Stimulated activated CD8-positive, alpha-beta memory T cell treated with anti-CD3 and anti-CD28 coated beads, Interleukin-12 subunit alpha, Interleukin-12 subunit beta, amount 100 ng/mL, for 1 hour (primary cell): Measurements from ENCODE around the gene GUCY2D.

Source experiments
- DNase-seq: peaks from one replicate; pipeline ENCODE4 v3.0.0-alpha.2; 2020; ENCODE audit warnings: low read depth

The GUCY2D gene

GRCh38 chr17:7992924-7993323, 9.5 kb upstream of the GUCY2D start:
- DNase-seq: no peak

GRCh38 chr17:7993972-7994589, 8.3 kb upstream of the GUCY2D start:
- DNase-seq: no peak

GRCh38 chr17:7995724-7996123, 6.7 kb upstream of the GUCY2D start:
- DNase-seq: no peak

DNA sequence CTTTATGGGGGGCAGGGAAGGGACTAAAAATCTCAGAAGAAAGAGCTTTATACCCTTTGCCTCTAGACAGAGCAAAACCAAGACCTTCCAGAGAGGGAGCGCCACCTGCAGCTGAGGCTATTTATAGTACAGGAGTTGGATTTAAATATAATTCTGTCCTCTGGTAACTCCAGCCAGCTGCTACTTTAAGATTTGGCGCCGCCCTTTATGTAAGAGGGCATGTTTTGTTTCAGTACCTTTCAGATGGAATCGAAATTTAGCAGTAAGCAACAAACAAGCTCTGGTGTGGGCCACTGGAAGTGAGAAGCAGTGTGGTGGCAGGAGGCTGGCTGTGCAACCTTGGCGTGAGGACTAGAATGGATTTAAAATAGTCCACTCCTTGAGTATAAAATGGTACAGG, 5.2 kb upstream of the GUCY2D start:
- no peak for DNase-seq

DNA sequence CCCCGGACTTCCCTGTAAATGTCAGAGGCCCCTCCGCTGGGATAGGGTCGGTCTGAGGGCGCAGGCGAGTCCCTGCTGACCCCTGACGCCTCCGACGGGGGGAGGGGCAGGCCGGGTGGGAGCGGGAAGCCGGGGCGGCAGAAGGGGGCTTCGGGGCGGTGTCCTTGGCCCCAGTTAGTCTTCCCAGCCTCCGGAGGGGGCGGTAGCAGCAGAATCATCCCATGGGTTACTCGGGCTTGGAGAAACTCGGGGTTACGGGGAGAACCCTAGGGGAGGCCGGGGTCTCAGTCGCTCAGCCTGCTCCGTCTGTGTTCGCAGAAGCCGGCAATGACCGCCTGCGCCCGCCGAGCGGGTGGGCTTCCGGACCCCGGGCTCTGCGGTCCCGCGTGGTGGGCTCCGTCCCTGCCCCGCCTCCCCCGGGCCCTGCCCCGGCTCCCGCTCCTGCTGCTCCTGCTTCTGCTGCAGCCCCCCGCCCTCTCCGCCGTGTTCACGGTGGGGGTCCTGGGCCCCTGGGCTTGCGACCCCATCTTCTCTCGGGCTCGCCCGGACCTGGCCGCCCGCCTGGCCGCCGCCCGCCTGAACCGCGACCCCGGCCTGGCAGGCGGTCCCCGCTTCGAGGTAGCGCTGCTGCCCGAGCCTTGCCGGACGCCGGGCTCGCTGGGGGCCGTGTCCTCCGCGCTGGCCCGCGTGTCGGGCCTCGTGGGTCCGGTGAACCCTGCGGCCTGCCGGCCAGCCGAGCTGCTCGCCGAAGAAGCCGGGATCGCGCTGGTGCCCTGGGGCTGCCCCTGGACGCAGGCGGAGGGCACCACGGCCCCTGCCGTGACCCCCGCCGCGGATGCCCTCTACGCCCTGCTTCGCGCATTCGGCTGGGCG, 542 bp downstream of the GUCY2D start:
- no peak for DNase-seq

- no peak for DNase-seq
Observed at GRCh38 chr17:8003594-8004181, 1.3 kb downstream of the GUCY2D start.

DNA sequence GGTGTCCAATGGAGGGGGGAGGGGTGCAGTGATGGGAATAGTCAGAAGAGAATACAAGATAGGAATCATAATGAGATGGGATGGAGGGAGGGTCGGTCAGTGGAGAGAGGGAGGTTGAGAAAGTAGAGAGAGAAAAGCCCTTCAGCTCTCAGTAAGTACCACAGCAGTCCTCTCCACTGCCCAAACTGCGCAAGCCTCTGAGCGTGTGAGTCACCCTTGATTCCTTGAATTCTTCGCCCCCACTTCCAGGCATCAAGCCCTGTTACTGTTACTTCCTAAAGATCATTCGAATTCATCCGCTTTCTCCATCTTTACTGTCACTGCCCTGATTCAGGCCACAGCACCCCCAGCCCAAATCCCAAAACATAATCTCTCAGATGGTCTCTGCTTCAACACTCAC, 2.5 kb downstream of the GUCY2D start:
- no peak for DNase-seq

- no peak for DNase-seq
Observed at GRCh38 chr17:8005357-8005756, 2.9 kb downstream of the GUCY2D start.

GRCh38 chr17:8005967-8006730, 3.7 kb downstream of the GUCY2D start:
- DNase-seq: no peak

GRCh38 chr17:8006836-8007680, 4.6 kb downstream of the GUCY2D start:
- no peak for DNase-seq

DNA sequence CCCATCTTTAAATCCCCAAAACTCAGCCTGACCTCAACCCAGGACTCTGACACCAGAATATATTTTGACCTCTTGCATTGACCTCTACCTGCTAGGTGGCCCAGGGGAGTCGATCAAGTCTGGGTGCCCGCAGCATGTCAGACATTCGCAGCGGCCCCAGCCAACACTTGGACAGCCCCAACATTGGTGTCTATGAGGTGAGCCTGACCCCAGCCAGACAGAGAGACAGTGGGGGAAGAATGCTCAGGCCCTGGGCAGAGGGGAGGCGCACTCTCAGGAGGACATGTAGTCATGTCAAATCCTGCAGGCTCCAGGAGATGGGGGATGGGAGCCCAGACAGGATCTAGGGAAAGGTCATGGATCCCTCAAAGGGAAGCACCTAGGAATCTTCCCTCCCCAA, 5.4 kb downstream of the GUCY2D start:
- DNase-seq: no peak

DNA sequence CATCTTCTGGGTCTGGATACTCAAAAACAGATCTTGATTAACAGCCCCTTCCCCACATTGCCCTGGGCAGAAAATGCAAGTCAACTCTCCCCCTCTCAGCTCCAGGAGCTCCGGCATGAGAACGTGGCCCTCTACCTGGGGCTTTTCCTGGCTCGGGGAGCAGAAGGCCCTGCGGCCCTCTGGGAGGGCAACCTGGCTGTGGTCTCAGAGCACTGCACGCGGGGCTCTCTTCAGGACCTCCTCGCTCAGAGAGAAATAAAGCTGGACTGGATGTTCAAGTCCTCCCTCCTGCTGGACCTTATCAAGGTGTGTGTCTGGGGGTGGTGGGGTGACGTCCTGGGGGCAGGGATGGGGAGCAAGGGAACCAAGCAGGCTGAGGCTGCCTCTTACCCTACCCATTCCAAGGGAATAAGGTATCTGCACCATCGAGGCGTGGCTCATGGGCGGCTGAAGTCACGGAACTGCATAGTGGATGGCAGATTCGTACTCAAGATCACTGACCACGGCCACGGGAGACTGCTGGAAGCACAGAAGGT, 9.7 kb downstream of the GUCY2D start:
- DNase-seq: no peak

- no peak for DNase-seq
Observed at GRCh38 chr17:8012996-8013640, 10.7 kb downstream of the GUCY2D start.

- no peak for DNase-seq
Observed at GRCh38 chr17:8013731-8014557, 11.5 kb downstream of the GUCY2D start.

DNA sequence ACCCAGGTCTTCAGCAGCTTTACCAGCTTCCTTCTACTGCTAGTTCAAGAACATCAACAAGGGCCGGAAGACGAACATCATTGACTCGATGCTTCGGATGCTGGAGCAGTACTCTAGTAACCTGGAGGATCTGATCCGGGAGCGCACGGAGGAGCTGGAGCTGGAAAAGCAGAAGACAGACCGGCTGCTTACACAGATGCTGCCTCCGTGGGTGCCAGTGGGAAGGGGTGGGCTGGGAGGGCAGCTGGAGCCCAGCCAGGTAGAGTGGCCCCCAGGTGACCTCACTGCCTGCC, 12.1 kb downstream of the GUCY2D start:
- no peak for DNase-seq

- no peak for DNase-seq
Observed at GRCh38 chr17:8015236-8015956, 13.0 kb downstream of the GUCY2D start.

DNA sequence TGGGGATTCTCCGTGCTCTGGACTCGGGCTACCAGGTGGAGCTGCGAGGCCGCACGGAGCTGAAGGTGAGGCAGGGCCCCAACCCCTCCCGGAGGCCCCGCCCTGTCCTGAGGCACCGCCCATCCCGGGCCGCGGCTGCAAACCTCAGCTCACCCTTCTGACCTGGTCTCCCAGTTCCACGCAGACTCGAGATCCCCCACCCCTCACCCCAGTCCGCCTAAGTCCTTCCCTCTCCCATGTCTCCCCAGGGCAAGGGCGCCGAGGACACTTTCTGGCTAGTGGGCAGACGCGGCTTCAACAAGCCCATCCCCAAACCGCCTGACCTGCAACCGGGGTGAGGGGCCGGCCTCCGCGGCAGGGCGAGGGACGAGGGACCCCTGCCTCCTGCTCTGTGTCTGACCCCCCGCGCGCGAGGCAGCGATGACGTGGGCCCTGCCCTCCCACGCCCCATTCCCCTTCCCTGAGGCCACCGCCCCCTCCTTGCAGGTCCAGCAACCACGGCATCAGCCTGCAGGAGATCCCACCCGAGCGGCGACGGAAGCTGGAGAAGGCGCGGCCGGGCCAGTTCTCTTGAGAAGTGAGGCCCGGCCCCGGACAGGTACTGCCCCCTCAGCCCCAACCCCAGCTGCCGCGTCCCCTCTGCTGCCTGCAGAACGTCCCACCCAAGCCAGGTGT, 13.7 kb downstream of the GUCY2D start:
- no peak for DNase-seq

GRCh38 chr17:8016632-8017424, 14.4 kb downstream of the GUCY2D start:
- DNase-seq: no peak
